Parietal lobe (tissue), 1 donor: ENCODE results near the gene TMC1. TPM values are rescaled to one million over a fixed set of nuclear protein-coding genes. Genes with fewer than 3 reads are reported as not detected.

Experiments
- total RNA-seq: library from RNA; depleted of rRNA; stranded (reverse); fragments of >200 nt; gene quantifications from one replicate; pipeline ENCODE4 v1.2.3, GENCODE V29; 2014

Gene TMC1
- total RNA-seq, result 0.94 TPM

GRCh38 chr9:72521416-72521815 is at the start of gene TMC1:
Gene TMC1, plus strand, starts transcription at chr9:72521608. Its CDS starts 127,041 bp downstream, at chr9:72648649.

Other genes starting within 250 kb of the TMC1 start
- 287 TPM for gene ZFAND5, start 156.4 kb upstream of the TMC1 start, total RNA-seq